Measurements from ENCODE around the gene NPPC.
"Not testable (repeated sequence)": the region's sequence is repeated elsewhere in the genome, so short reads cannot be mapped to it uniquely, and the experiment has no call there.

DNA sequence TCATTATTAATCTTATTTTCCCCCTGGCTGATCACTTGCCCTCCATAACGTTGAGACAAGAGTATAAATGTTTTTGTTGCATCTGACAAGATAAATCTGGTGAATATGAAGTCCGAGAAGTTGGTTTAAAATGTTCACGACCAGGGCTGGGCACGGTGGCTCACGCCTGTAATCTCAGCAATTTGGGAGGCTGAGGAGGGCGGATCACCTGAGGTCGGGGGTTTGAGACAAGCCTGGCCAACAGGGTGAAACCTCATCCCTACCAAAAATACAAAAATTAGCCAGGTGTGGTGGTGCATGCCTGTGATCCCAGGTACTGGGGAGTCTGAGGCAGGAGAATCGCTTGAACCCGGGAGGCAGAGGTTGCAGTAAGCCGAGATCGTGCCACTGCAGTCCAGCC, 20.9 kb upstream of the NPPC start:
- TF ChIP-seq POLR2A (IDR thresholded peaks at IDR 0.05): not testable (repeated sequence)
- TF ChIP-seq, protein P1, sequence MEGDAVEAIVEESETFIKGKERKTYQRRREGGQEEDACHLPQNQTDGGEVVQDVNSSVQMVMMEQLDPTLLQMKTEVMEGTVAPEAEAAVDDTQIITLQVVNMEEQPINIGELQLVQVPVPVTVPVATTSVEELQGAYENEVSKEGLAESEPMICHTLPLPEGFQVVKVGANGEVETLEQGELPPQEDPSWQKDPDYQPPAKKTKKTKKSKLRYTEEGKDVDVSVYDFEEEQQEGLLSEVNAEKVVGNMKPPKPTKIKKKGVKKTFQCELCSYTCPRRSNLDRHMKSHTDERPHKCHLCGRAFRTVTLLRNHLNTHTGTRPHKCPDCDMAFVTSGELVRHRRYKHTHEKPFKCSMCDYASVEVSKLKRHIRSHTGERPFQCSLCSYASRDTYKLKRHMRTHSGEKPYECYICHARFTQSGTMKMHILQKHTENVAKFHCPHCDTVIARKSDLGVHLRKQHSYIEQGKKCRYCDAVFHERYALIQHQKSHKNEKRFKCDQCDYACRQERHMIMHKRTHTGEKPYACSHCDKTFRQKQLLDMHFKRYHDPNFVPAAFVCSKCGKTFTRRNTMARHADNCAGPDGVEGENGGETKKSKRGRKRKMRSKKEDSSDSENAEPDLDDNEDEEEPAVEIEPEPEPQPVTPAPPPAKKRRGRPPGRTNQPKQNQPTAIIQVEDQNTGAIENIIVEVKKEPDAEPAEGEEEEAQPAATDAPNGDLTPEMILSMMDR (IDR thresholded peaks at IDR 0.05 in 4 of 5, conservative IDR thresholded peaks at IDR 0.05 in 1 of 5): not testable (repeated sequence)
